ENCODE measurements around the gene SNRNP25. TPM values are rescaled to one million over a fixed set of nuclear protein-coding genes. Genes with fewer than 3 reads are reported as not detected.

The SNRNP25 gene
- polyA plus RNA-seq, 3 donors, result 18.5 to 32.2 (median 31.6) TPM

DNA sequence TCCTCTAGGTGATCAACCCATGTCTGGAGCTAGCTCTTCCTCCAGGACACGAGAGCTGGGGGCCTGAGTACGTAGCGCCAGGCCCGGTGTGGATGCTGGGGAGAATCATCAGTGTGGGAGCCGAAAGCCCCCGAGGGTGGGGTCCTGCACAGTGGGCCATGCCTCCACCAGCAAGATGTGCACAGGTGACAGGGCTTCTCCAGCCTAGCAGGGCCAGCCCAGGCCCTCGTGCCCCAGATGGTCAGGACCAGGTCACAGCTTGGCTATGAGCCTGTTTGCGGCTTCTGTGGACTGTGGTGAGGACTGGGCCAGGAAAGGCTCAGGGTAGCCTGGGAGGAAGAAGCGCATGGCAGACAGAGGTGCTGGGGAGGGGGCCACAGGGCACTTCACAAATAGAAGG is 32.2 kb downstream of the SNRNP25 start:
- peaks cover 29% of the 10 kb centered on the region for H4K20me1 ChIP-seq (ENCODE audit: insufficient read depth, low read length)
- H3K4me2 ChIP-seq (replicated peaks; ENCODE audit: extremely low read depth, low read length, poor library complexity, severe bottlenecking), result no peak overlapping the region
- no peak for DNase-seq
- peaks cover 0 to 4% (median 0%) of the 10 kb centered on the region in 3 donors for H3K27me3 Mint-ChIP-seq (ENCODE audit: low read depth in 3 of 3)
- no peaks in the 10 kb centered on the region for H3K9me3 ChIP-seq (replicated peaks in 1 of 2; ENCODE audit: control insufficient read depth in 1 of 2, insufficient read depth in 1 of 2, low read length in 2 of 2)
- H3K36me3 Mint-ChIP-seq, result peaks cover 49 to 85% of the 10 kb centered on the region in 2 donors
- TF ChIP-seq, protein P1, sequence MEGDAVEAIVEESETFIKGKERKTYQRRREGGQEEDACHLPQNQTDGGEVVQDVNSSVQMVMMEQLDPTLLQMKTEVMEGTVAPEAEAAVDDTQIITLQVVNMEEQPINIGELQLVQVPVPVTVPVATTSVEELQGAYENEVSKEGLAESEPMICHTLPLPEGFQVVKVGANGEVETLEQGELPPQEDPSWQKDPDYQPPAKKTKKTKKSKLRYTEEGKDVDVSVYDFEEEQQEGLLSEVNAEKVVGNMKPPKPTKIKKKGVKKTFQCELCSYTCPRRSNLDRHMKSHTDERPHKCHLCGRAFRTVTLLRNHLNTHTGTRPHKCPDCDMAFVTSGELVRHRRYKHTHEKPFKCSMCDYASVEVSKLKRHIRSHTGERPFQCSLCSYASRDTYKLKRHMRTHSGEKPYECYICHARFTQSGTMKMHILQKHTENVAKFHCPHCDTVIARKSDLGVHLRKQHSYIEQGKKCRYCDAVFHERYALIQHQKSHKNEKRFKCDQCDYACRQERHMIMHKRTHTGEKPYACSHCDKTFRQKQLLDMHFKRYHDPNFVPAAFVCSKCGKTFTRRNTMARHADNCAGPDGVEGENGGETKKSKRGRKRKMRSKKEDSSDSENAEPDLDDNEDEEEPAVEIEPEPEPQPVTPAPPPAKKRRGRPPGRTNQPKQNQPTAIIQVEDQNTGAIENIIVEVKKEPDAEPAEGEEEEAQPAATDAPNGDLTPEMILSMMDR (IDR thresholded peaks at IDR 0.05), result no peak
- peak overlapping the region in 1 of 7 donors; percentile 63 for H3K27ac Mint-ChIP-seq
- H3K36me3 ChIP-seq (replicated peaks in 1 of 2; ENCODE audit: control insufficient read depth in 1 of 2, insufficient read depth in 2 of 2, low read length in 2 of 2), result peaks cover 58 to 74% of the 10 kb centered on the region in 2 donors
- intact Hi-C loops (cut with micrococcal nuclease), result no loop called here
- H3K79me2 ChIP-seq (ENCODE audit: insufficient read depth, low read length), result no peaks in the 10 kb centered on the region
- H2AFZ ChIP-seq (ENCODE audit: insufficient read depth, low read depth, low read length, poor library complexity, severe bottlenecking), result no peak overlapping the region
- H3K9ac ChIP-seq (ENCODE audit: insufficient read depth, low read length, poor library complexity, severe bottlenecking), result no peak overlapping the region
- no peak overlapping the region for H3K27ac ChIP-seq (ENCODE audit: low read depth in 1 of 2, low read length in 2 of 2)
- H3K4me1 ChIP-seq (ENCODE audit: control insufficient read depth in 1 of 2, insufficient read depth in 2 of 2, low read length in 2 of 2), result peaks cover 11 to 19% of the 10 kb centered on the region in 2 donors
- no peak overlapping the region for H3K4me3 Mint-ChIP-seq
- H3K9me3 Mint-ChIP-seq, result no peaks in the 10 kb centered on the region
- no peaks in the 10 kb centered on the region for H3K27me3 ChIP-seq (ENCODE audit: control insufficient read depth in 2 of 2, insufficient read depth in 2 of 2, low read length in 2 of 2)
- 59% methylated on average over 9 of the region's 9 CpGs for WGBS (ENCODE audit: insufficient coverage)
- peaks cover 27% of the 10 kb centered on the region for H3K4me1 Mint-ChIP-seq
- H3K4me3 ChIP-seq (replicated peaks in 1 of 3; ENCODE audit: low read depth in 2 of 3, low read length in 3 of 3), result no peak overlapping the region

GRCh38 chr16:86483-86952 is 32.9 kb downstream of the SNRNP25 start:
- Histone ChIP-seq H3K4me3 (replicated peaks in 1 of 3; ENCODE audit: low read depth in 2 of 3, low read length in 3 of 3) (no peak overlapping the region), H2AFZ (ENCODE audit: insufficient read depth, low read depth, low read length, poor library complexity, severe bottlenecking) (no peak overlapping the region), H4K20me1 (ENCODE audit: insufficient read depth, low read length) (peaks cover 29% of the 10 kb centered on the region), H3K9me3 (replicated peaks in 1 of 2; ENCODE audit: control insufficient read depth in 1 of 2, insufficient read depth in 1 of 2, low read length in 2 of 2) (no peaks in the 10 kb centered on the region), H3K4me2 (replicated peaks; ENCODE audit: extremely low read depth, low read length, poor library complexity, severe bottlenecking) (no peak overlapping the region), H3K79me2 (ENCODE audit: insufficient read depth, low read length) (no peaks in the 10 kb centered on the region), H3K4me1 (ENCODE audit: control insufficient read depth in 1 of 2, insufficient read depth in 2 of 2, low read length in 2 of 2) (peaks cover 11 to 19% of the 10 kb centered on the region in 2 donors), H3K9ac (ENCODE audit: insufficient read depth, low read length, poor library complexity, severe bottlenecking) (no peak overlapping the region), H3K27ac (ENCODE audit: low read depth in 1 of 2, low read length in 2 of 2) (no peak overlapping the region), H3K36me3 (replicated peaks in 1 of 2; ENCODE audit: control insufficient read depth in 1 of 2, insufficient read depth in 2 of 2, low read length in 2 of 2) (peaks cover 58 to 74% of the 10 kb centered on the region in 2 donors), H3K27me3 (ENCODE audit: control insufficient read depth in 2 of 2, insufficient read depth in 2 of 2, low read length in 2 of 2) (no peaks in the 10 kb centered on the region)
- H3K27ac Mint-ChIP-seq, result no peak overlapping the region
- intact Hi-C loops (cut with micrococcal nuclease), result no loop called here
- DNase-seq, result no peak
- H3K4me3 Mint-ChIP-seq, result no peak overlapping the region
- H3K9me3 Mint-ChIP-seq, result no peaks in the 10 kb centered on the region
- H3K36me3 Mint-ChIP-seq, result peaks cover 49 to 81% of the 10 kb centered on the region in 2 donors
- 95% methylated on average over 19 of the region's 23 CpGs for WGBS (ENCODE audit: insufficient coverage)
- TF ChIP-seq, protein P1 (IDR thresholded peaks at IDR 0.05), result no peak
- H3K27me3 Mint-ChIP-seq (ENCODE audit: low read depth in 3 of 3), result peaks cover 0 to 4% (median 0%) of the 10 kb centered on the region in 3 donors
- peaks cover 24% of the 10 kb centered on the region for H3K4me1 Mint-ChIP-seq

Measured in CD14-positive monocyte (primary cell).